ENCODE data around the gene GYG1.

GYG1 gene

DNA sequence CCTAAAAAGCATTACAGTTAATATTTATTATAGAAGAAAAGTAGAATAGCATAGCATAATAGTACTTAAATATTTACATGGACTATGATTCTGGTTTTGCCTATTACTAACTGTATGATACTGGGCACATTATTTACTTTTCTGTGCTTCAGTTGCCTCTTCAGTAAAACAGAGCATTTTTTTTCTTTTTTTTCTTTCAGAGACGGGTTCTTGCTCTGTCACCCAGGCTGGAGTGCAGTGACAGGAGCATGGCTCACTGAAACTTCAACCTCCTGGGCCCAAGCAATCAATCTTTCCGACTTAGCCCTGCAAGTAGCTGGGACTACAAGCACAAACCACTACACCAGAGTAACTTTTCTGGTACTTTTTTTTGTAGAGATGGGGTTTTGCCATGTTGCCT, 47.0 kb downstream of the GYG1 start:
- no peaks in the 10 kb centered on the region for H4K20me1 ChIP-seq (ENCODE audit: insufficient read depth, low read length)
- H3F3A ChIP-seq (ENCODE audit: insufficient read depth, low read length) = peaks cover 7% of the 10 kb centered on the region
- H3K4me3 ChIP-seq (ENCODE audit: low read length) = no peak overlapping the region
- H3K36me3 ChIP-seq (replicated peaks; ENCODE audit: insufficient read depth, low read length) = peaks cover 2% of the 10 kb centered on the region; the same call in 1 of the 2 replicates
- H3K27ac ChIP-seq (ENCODE audit: low read length) = no peak overlapping the region
- no peak overlapping the region for H3K4me2 ChIP-seq (ENCODE audit: low read depth, low read length)
- H3K9me3 ChIP-seq (replicated peaks; ENCODE audit: insufficient read depth, low read length) = no peaks in the 10 kb centered on the region
- peaks cover 14% of the 10 kb centered on the region for H3K4me1 ChIP-seq (ENCODE audit: low read length)
- no peaks in the 10 kb centered on the region for H3K79me2 ChIP-seq (ENCODE audit: low read length)
- H2AFZ ChIP-seq (ENCODE audit: low read length) = no peak overlapping the region
- no peaks in the 10 kb centered on the region for H3K9me2 ChIP-seq (replicated peaks; ENCODE audit: insufficient read depth, low read length)
- H3K27me3 ChIP-seq (replicated peaks; ENCODE audit: insufficient read depth, low read length) = no peaks in the 10 kb centered on the region
- no peak overlapping the region for H3K9ac ChIP-seq (ENCODE audit: low read length)
- no peak for TF ChIP-seq EZH2phosphoT487 (IDR thresholded peaks at IDR 0.05; ENCODE audit: low read length)
- TF ChIP-seq, protein P1, sequence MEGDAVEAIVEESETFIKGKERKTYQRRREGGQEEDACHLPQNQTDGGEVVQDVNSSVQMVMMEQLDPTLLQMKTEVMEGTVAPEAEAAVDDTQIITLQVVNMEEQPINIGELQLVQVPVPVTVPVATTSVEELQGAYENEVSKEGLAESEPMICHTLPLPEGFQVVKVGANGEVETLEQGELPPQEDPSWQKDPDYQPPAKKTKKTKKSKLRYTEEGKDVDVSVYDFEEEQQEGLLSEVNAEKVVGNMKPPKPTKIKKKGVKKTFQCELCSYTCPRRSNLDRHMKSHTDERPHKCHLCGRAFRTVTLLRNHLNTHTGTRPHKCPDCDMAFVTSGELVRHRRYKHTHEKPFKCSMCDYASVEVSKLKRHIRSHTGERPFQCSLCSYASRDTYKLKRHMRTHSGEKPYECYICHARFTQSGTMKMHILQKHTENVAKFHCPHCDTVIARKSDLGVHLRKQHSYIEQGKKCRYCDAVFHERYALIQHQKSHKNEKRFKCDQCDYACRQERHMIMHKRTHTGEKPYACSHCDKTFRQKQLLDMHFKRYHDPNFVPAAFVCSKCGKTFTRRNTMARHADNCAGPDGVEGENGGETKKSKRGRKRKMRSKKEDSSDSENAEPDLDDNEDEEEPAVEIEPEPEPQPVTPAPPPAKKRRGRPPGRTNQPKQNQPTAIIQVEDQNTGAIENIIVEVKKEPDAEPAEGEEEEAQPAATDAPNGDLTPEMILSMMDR (IDR thresholded peaks at IDR 0.05; ENCODE audit: low read length) = no peak
- TF ChIP-seq EZH2 (optimal IDR thresholded peaks at IDR 0.05; ENCODE audit: low read depth, low read length) = no peak
- DNase-seq = no peak

DNA sequence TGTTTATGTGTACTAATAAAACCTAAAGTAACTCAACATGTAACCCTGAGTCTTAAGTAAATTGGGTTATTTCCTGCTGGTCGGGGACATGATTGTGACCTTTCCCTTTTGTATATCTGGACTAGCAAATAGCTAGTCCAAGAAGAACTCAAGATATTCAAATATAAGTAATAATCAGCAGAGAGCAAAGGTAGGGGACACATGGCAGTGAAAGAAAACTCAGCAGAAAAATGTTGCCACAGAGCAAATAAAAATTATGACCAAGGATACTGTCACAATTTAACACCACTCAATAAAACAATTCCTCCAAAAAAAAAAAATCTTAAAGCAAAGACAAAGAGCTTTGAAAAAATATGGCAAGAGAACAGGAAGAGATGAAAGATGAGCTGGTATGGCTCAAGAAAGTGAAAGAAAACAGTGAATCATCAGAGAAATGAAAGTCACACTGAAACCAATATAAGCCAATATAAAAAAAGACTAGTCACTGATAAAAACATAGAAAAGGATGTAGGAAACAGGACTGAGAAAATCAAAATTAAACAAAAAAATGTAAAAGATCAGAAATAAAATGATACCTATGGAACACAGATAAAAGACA, 51.5 kb downstream of the GYG1 start:
- H3K27ac ChIP-seq (ENCODE audit: low read length) = peak overlapping the region; percentile 19; the same call in 1 of the 2 replicates
- H3K36me3 ChIP-seq (replicated peaks; ENCODE audit: insufficient read depth, low read length) = peaks cover 2% of the 10 kb centered on the region; the same call in 1 of the 2 replicates
- H3K9ac ChIP-seq (ENCODE audit: low read length) = no peak overlapping the region
- H2AFZ ChIP-seq (ENCODE audit: low read length) = no peak overlapping the region
- H3K4me2 ChIP-seq (ENCODE audit: low read depth, low read length) = peak overlapping the region; percentile 46
- H3K4me3 ChIP-seq (ENCODE audit: low read length) = no peak overlapping the region
- no peaks in the 10 kb centered on the region for H3K9me2 ChIP-seq (replicated peaks; ENCODE audit: insufficient read depth, low read length)
- H3K27me3 ChIP-seq (replicated peaks; ENCODE audit: insufficient read depth, low read length) = no peaks in the 10 kb centered on the region
- H3K79me2 ChIP-seq (ENCODE audit: low read length) = no peaks in the 10 kb centered on the region
- no peaks in the 10 kb centered on the region for H4K20me1 ChIP-seq (ENCODE audit: insufficient read depth, low read length)
- H3F3A ChIP-seq (ENCODE audit: insufficient read depth, low read length) = peaks cover 7% of the 10 kb centered on the region
- no peaks in the 10 kb centered on the region for H3K9me3 ChIP-seq (replicated peaks; ENCODE audit: insufficient read depth, low read length)
- peak; percentile 61 for DNase-seq
- peaks cover 20% of the 10 kb centered on the region for H3K4me1 ChIP-seq (ENCODE audit: low read length)
- no peak for TF ChIP-seq EZH2 (optimal IDR thresholded peaks at IDR 0.05; ENCODE audit: low read depth, low read length)
- TF ChIP-seq, protein P1 (IDR thresholded peaks at IDR 0.05; ENCODE audit: low read length) = no peak
- TF ChIP-seq EZH2phosphoT487 (IDR thresholded peaks at IDR 0.05; ENCODE audit: low read length) = no peak

DNA sequence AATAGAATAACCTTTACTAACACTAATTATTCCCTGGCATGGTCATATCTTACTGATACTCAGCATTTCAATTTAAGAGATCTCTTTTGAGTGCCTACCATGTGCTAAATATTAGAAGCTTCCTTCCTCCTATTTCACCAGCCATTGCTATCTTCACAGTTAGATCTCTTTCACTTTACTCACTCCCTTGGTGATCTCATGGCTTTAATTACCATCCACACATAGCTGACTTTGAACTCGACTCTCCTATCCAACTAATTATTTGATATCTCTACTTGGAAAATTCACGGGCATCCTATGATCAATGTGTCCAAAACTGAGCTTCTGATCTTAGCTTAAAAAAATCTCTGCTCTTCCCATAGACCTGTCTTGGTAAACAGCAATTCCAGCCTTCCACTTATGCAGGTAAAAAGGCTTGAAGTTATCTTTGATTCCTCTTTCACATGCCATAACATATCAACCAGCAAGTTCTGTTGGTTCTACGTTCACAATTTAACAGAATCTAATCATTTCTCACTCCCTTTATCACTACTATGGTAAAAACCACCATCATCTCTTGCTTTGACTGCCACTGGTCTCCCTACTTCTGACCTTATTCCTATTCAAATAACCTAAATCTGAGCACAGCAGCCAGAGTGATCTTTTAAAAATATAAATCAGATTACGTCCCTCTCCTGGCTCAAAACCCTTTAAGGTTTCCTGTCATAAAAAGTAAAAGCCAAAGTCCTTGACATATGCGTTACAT, 53.2 kb downstream of the GYG1 start:
- no peaks in the 10 kb centered on the region for H3K79me2 ChIP-seq (ENCODE audit: low read length)
- no peaks in the 10 kb centered on the region for H3K9me3 ChIP-seq (replicated peaks; ENCODE audit: insufficient read depth, low read length)
- no peak overlapping the region for H3K9ac ChIP-seq (ENCODE audit: low read length)
- no peak overlapping the region for H3K27ac ChIP-seq (ENCODE audit: low read length)
- TF ChIP-seq, protein P1 (IDR thresholded peaks at IDR 0.05; ENCODE audit: low read length) = no peak
- TF ChIP-seq EZH2 (optimal IDR thresholded peaks at IDR 0.05; ENCODE audit: low read depth, low read length) (no peak), EZH2phosphoT487 (IDR thresholded peaks at IDR 0.05; ENCODE audit: low read length) (no peak)
- H3K4me1 ChIP-seq (ENCODE audit: low read length) = peaks cover 20% of the 10 kb centered on the region
- H3K36me3 ChIP-seq (replicated peaks; ENCODE audit: insufficient read depth, low read length) = peaks cover 2% of the 10 kb centered on the region; the same call in 1 of the 2 replicates
- H3K9me2 ChIP-seq (replicated peaks; ENCODE audit: insufficient read depth, low read length) = no peaks in the 10 kb centered on the region
- no peaks in the 10 kb centered on the region for H4K20me1 ChIP-seq (ENCODE audit: insufficient read depth, low read length)
- no peak overlapping the region for H2AFZ ChIP-seq (ENCODE audit: low read length)
- H3K4me3 ChIP-seq (ENCODE audit: low read length) = no peak overlapping the region
- H3F3A ChIP-seq (ENCODE audit: insufficient read depth, low read length) = peaks cover 7% of the 10 kb centered on the region
- H3K4me2 ChIP-seq (ENCODE audit: low read depth, low read length) = no peak overlapping the region
- no peaks in the 10 kb centered on the region for H3K27me3 ChIP-seq (replicated peaks; ENCODE audit: insufficient read depth, low read length)
- DNase-seq = no peak
